Common myeloid progenitor, CD34-positive (primary cell): ENCODE measurements around the gene CBX8.
"Not testable (repeated sequence)": the region's sequence is repeated elsewhere in the genome, so short reads cannot be mapped to it uniquely, and the experiment has no call there.

ENCODE experiments used
- CTCF ChIA-PET: fragments of 350-600 bp; sonication (Branson Sonifier 250); formaldehyde crosslinking; loops from one replicate; lab custom pipeline; 2021; ENCODE audit warnings: antibody characterized with exemption; lab: Charles Lee
- POLR2A ChIA-PET: fragments of 350-600 bp; sonication (Branson Sonifier 250); formaldehyde crosslinking; loops from one replicate; lab custom pipeline; 2021; ENCODE audit warnings: antibody characterized with exemption; lab: Charles Lee
- DNase-seq, 3 donors: peaks; one replicate each; pipeline versions ENCODE4 v3.0.0 to v3.0.0-alpha.2; 2013
- H3K27ac ChIP-seq, 2 experiments: 1 replicate in 1 of 2; 2 replicates in 1 of 2; pipeline ENCODE4 v1.7.0; 2013; ENCODE audit warnings: inconsistent platforms in 2 of 2, low read length in 2 of 2, mild to moderate bottlenecking in 2 of 2, low read depth in 1 of 2, moderate library complexity in 1 of 2; ENCODE audit not compliant: severe bottlenecking in 2 of 2, insufficient read depth in 1 of 2, poor library complexity in 1 of 2
- H3K27me3 ChIP-seq, 5 experiments: replicated peaks in 2 of 5; 1 replicate in 3 of 5; 2 replicates in 2 of 5; pipeline versions ENCODE4 v1.6.1 to v1.7.0; 2013; ENCODE audit warnings: low read length in 4 of 5, mild to moderate bottlenecking in 2 of 5, moderate library complexity in 2 of 5, inconsistent platforms in 1 of 5; ENCODE audit not compliant: insufficient read depth in 5 of 5, control insufficient read depth in 4 of 5
- H3K36me3 ChIP-seq, 4 experiments: 1 replicate in 2 of 4; 2 replicates in 2 of 4; pipeline versions ENCODE4 v1.6.1 to v1.7.0; 2013; ENCODE audit warnings: low read length in 3 of 4, control low read depth in 1 of 4, mild to moderate bottlenecking in 1 of 4; ENCODE audit not compliant: control insufficient read depth in 4 of 4, insufficient read depth in 4 of 4
- H3K4me1 ChIP-seq, 4 experiments: 1 replicate in 3 of 4; 2 replicates in 1 of 4; pipeline versions ENCODE4 v1.6.1 to v1.7.1; 2013; ENCODE audit warnings: low read length in 3 of 4, mild to moderate bottlenecking in 3 of 4, control low read depth in 1 of 4, inconsistent platforms in 1 of 4, moderate library complexity in 1 of 4; ENCODE audit not compliant: control insufficient read depth in 4 of 4, insufficient read depth in 4 of 4; ENCODE audit errors: control extremely low read depth in 1 of 4
- H3K4me3 ChIP-seq, 7 experiments: 1 replicate in 4 of 7; 2 replicates in 3 of 7; pipeline versions ENCODE4 v1.5.1 to v1.7.0; 2013; ENCODE audit warnings: mild to moderate bottlenecking in 7 of 7, low read length in 6 of 7, moderate library complexity in 6 of 7, inconsistent platforms in 2 of 7, low read depth in 2 of 7, control low read depth in 1 of 7; ENCODE audit not compliant: insufficient read depth in 4 of 7, control insufficient read depth in 1 of 7; ENCODE audit errors: extremely low read depth in 1 of 7
- H3K9me3 ChIP-seq, 5 experiments: 1 replicate in 4 of 5; 2 replicates in 1 of 5; pipeline versions ENCODE4 v1.6.1 to v1.7.1; 2013; ENCODE audit warnings: low read length in 4 of 5, mild to moderate bottlenecking in 2 of 5, inconsistent platforms in 1 of 5, low read depth in 1 of 5, moderate library complexity in 1 of 5; ENCODE audit not compliant: control insufficient read depth in 4 of 5, insufficient read depth in 2 of 5; ENCODE audit errors: control extremely low read depth in 1 of 5
- whole genome bisulfite sequencing: methylation state at CpG from one replicate; pipeline ENCODE4 v1.1.5; 2013; ENCODE audit not compliant: insufficient coverage; 5-methylcytosine and 5-hydroxymethylcytosine counted together

CBX8 gene

GRCh38 chr17:79776376-79777119, 20.3 kb downstream of the CBX8 start:
- H3K36me3 ChIP-seq = peaks cover 0 to 8% (median 3%) of the 10 kb centered on the region in 4 experiments
- peak in 1 of 3 donors; percentile 33 for DNase-seq
- peaks cover 10 to 46% (median 43%) of the 10 kb centered on the region in 4 experiments for H3K4me1 ChIP-seq
- peak overlapping the region in 6 of 7 experiments; percentile 58 to 82 (median 70) for H3K4me3 ChIP-seq
- H3K9me3 ChIP-seq = no peaks in the 10 kb centered on the region
- POLR2A ChIA-PET = interaction anchor here (0.6 kb wide), 1 partner anchor 134 kb away, joined by 3 read pairs; no protein-coding TSS in a partner anchor
- WGBS = 44% methylated on average over 8 of the region's 11 CpGs
- CTCF ChIA-PET = interaction anchor here (0.9 to 4.1 kb wide), 6 partner anchors 8 to 216 kb away, joined by 3 to 19 read pairs (median 4); no protein-coding TSS in a partner anchor
- no peak overlapping the region for H3K27ac ChIP-seq
- H3K27me3 ChIP-seq = no peaks in the 10 kb centered on the region

- DNase-seq = no peak
- Histone ChIP-seq H3K36me3 (peaks cover 0 to 8% (median 3%) of the 10 kb centered on the region in 4 experiments), H3K27ac (no peak overlapping the region), H3K9me3 (no peaks in the 10 kb centered on the region), H3K4me3 (no peak overlapping the region), H3K27me3 (no peaks in the 10 kb centered on the region), H3K4me1 (peaks cover 10 to 37% (median 33%) of the 10 kb centered on the region in 4 experiments)
- ChIA-PET POLR2A (no interaction called here), CTCF (interaction anchor here (1.1 to 4.1 kb wide), 5 partner anchors 11 to 29 kb away, joined by 3 to 19 read pairs (median 3); no protein-coding TSS in a partner anchor)
- 100% methylated on average over 1 of the region's 6 CpGs for WGBS
Observed at GRCh38 chr17:79775632-79776031, 21.2 kb downstream of the CBX8 start.

- DNase-seq = no peak
- POLR2A ChIA-PET = no interaction called here
- Histone ChIP-seq H3K9me3 (no peaks in the 10 kb centered on the region), H3K4me3 (no peak overlapping the region), H3K36me3 (peaks cover 0 to 3% (median 0%) of the 10 kb centered on the region in 4 experiments), H3K27ac (no peak overlapping the region), H3K27me3 (no peaks in the 10 kb centered on the region), H3K4me1 (peaks cover 6 to 33% (median 26%) of the 10 kb centered on the region in 4 experiments)
- 99% methylated on average over 8 of the region's 8 CpGs for whole genome bisulfite sequencing
- CTCF ChIA-PET = interaction anchor here (1.0 to 4.1 kb wide), 5 partner anchors 11 to 35 kb away, joined by 3 to 19 read pairs (median 3); no protein-coding TSS in a partner anchor
Observed at GRCh38 chr17:79774561-79774975, 22.3 kb downstream of the CBX8 start.

- H3K4me3 ChIP-seq, H3K27me3 ChIP-seq, H3K27ac ChIP-seq, POLR2A ChIA-PET, CTCF ChIA-PET, DNase-seq, H3K36me3 ChIP-seq, H3K9me3 ChIP-seq: not testable (repeated sequence)
- peaks cover 5 to 26% (median 18%) of the 10 kb centered on the region in 4 experiments for H3K4me1 ChIP-seq
- WGBS = 100% methylated on average over 5 of the region's 9 CpGs
Observed at GRCh38 chr17:79772726-79773125, 24.2 kb downstream of the CBX8 start.

- DNase-seq = no peak
- Histone ChIP-seq H3K4me3 (no peak overlapping the region), H3K4me1 (peaks cover 0 to 15% (median 7%) of the 10 kb centered on the region in 4 experiments), H3K9me3 (no peaks in the 10 kb centered on the region), H3K36me3 (no peaks in the 10 kb centered on the region), H3K27ac (no peak overlapping the region), H3K27me3 (no peaks in the 10 kb centered on the region)
- ChIA-PET CTCF (interaction anchor here (1.1 to 1.4 kb wide), 3 partner anchors 8 to 24 kb away, joined by 3 read pairs; no protein-coding TSS in a partner anchor), POLR2A (no interaction called here)
- 98% methylated on average over 4 of the region's 6 CpGs for WGBS
Observed at GRCh38 chr17:79771276-79771675, 25.6 kb downstream of the CBX8 start.

GRCh38 chr17:79769570-79770506, 27.0 kb downstream of the CBX8 start:
- Histone ChIP-seq H3K4me1 (peaks cover 0 to 9% (median 5%) of the 10 kb centered on the region in 4 experiments), H3K27me3 (no peaks in the 10 kb centered on the region), H3K36me3 (no peaks in the 10 kb centered on the region), H3K4me3 (no peak overlapping the region), H3K9me3 (no peaks in the 10 kb centered on the region), H3K27ac (no peak overlapping the region)
- ChIA-PET POLR2A (no interaction called here), CTCF (interaction anchor here (1.0 kb wide), 1 partner anchor 17 kb away, joined by 3 read pairs; no protein-coding TSS in a partner anchor)
- 66% methylated on average over 22 of the region's 28 CpGs for WGBS
- peak in 2 of 3 donors; percentile 33 to 43 for DNase-seq
